Esophagus muscularis mucosa (tissue), 4 donors: ENCODE results near the gene MED13L. TPM values are rescaled to one million over a fixed set of nuclear protein-coding genes. Genes with fewer than 3 reads are reported as not detected.

Experiments
- DNase-seq: peaks from one replicate; pipeline ENCODE4 v3.0.0-alpha.2; 2017; ENCODE audit errors: extremely low spot score
- H3K27ac ChIP-seq, 4 donors: fragments of 200-600 bp; sonication (generic); replicated peaks in 1 of 4; 1 replicate in 3 of 4; 2 replicates in 1 of 4; pipeline ENCODE4 v1.5.1; 2016 to 2019; ENCODE audit warnings: mild to moderate bottlenecking in 1 of 4
- H3K27me3 ChIP-seq, 4 donors: fragments of 200-600 bp; sonication (generic); one replicate each; pipeline versions ENCODE4 v1.5.1 to v1.6.0; 2016 to 2019
- H3K36me3 ChIP-seq, 4 donors: fragments of 200-600 bp; sonication (generic); one replicate each; pipeline ENCODE4 v1.5.1; 2016 to 2019
- H3K4me1 ChIP-seq, 4 donors: fragments of 200-600 bp; sonication (generic); one replicate each; pipeline ENCODE4 v1.5.1; 2016 to 2019
- H3K4me3 ChIP-seq, 4 donors: fragments of 200-600 bp; sonication (generic); 1 replicate in 2 of 4; 2 replicates in 2 of 4; pipeline ENCODE4 v1.5.1; 2016 to 2019; ENCODE audit warnings: mild to moderate bottlenecking in 4 of 4, moderate library complexity in 1 of 4
- H3K9me3 ChIP-seq, 4 donors: fragments of 200-600 bp; sonication (generic); 1 replicate in 3 of 4; 2 replicates in 1 of 4; pipeline ENCODE4 v1.5.1; 2016 to 2019
- EP300 ChIP-seq: sonication (generic); formaldehyde crosslinking; IDR thresholded peaks from one replicate; pipeline ENCODE4 v1.6.1; 2017; ENCODE audit warnings: antibody characterized with exemption
- POLR2A ChIP-seq: fragments of 450-650 bp; IDR thresholded peaks from one replicate; pipeline ENCODE4 v1.6.1; 2017; ENCODE audit warnings: antibody characterized with exemption, moderate library complexity, mild to moderate bottlenecking, low read depth
- POLR2AphosphoS5 ChIP-seq, 2 donors: sonication (generic); formaldehyde crosslinking; IDR thresholded peaks; one replicate each; pipeline ENCODE4 v1.6.1; 2017; ENCODE audit warnings: antibody characterized with exemption in 2 of 2
- WGBS: methylation state at CpG from one replicate; pipeline ENCODE4 v1.1.5; 2018; 5-methylcytosine and 5-hydroxymethylcytosine counted together
- intact Hi-C: fragments of 100-400 bp; cut with DNase I; formaldehyde crosslinking; loops from one replicate; pipeline ENCODE4 v1.15.1; 2023
- total RNA-seq, 4 donors: library from RNA; depleted of rRNA; stranded (reverse); fragments of >200 nt; gene quantifications; one replicate each; pipeline versions ENCODE4 v1.1.0 to v1.2.1, GENCODE V29; 2016
- TF ChIP-seq, protein P1 (sequence below), 3 experiments: fragments of 200-600 bp in 2 of 3; fragments of 450-650 bp in 1 of 3; sonication (generic) in 2 of 3; IDR thresholded peaks; one replicate each; pipeline ENCODE4 v1.5.1; 2017 to 2019; ENCODE audit warnings: antibody characterized with exemption in 3 of 3, mild to moderate bottlenecking in 2 of 3, moderate library complexity in 1 of 3

The MED13L gene
- total RNA-seq, 4 donors from 2014 or later: 141 to 350 (median 175) TPM

DNA sequence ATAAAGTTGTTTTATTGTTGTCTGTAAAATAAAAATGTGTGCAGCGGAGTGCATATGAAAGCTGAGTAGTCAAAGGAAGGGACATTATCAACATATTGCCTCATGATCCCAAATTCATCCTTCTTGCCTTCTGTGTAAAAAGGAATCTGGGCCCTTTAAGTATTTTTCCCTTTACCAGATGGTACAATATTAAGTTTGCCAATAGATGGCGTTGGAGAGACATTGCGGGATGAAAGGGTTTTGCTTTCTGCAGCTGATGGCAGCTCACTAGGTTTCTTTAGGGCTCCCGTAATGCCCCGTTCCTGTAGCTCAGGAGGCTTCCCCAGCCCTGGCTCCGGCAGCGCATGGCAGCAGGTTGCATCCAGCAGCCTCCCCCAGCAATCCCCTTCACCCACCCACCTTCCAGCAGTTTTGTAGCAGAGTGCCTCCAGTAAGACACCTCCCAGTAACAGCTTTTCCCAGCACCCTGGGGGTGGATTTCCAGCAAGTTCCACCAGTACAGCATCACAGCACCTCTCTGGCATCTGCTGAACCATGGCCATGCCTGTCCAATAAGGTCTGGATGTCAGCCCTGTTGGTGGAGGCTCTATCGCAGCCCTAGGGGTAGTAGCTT lies 354.4 kb downstream of the MED13L start:
- Histone ChIP-seq H3K36me3 (no peaks in the 10 kb centered on the region), H3K27me3 (peaks cover 0 to 53% (median 4%) of the 10 kb centered on the region in 4 donors), H3K27ac (no peak overlapping the region), H3K4me1 (no peaks in the 10 kb centered on the region), H3K9me3 (peaks cover 0 to 16% (median 12%) of the 10 kb centered on the region in 4 donors), H3K4me3 (no peak overlapping the region)
- intact Hi-C loops: no loop called here
- 81% methylated on average over 8 of the region's 8 CpGs for WGBS
- no peak for TF ChIP-seq EP300
- TF ChIP-seq, protein P1, sequence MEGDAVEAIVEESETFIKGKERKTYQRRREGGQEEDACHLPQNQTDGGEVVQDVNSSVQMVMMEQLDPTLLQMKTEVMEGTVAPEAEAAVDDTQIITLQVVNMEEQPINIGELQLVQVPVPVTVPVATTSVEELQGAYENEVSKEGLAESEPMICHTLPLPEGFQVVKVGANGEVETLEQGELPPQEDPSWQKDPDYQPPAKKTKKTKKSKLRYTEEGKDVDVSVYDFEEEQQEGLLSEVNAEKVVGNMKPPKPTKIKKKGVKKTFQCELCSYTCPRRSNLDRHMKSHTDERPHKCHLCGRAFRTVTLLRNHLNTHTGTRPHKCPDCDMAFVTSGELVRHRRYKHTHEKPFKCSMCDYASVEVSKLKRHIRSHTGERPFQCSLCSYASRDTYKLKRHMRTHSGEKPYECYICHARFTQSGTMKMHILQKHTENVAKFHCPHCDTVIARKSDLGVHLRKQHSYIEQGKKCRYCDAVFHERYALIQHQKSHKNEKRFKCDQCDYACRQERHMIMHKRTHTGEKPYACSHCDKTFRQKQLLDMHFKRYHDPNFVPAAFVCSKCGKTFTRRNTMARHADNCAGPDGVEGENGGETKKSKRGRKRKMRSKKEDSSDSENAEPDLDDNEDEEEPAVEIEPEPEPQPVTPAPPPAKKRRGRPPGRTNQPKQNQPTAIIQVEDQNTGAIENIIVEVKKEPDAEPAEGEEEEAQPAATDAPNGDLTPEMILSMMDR (IDR thresholded peaks at IDR 0.05): no peak
- TF ChIP-seq POLR2AphosphoS5 (IDR thresholded peaks at IDR 0.05): no peak
- no peak for TF ChIP-seq POLR2A
- DNase-seq: no peak

DNA sequence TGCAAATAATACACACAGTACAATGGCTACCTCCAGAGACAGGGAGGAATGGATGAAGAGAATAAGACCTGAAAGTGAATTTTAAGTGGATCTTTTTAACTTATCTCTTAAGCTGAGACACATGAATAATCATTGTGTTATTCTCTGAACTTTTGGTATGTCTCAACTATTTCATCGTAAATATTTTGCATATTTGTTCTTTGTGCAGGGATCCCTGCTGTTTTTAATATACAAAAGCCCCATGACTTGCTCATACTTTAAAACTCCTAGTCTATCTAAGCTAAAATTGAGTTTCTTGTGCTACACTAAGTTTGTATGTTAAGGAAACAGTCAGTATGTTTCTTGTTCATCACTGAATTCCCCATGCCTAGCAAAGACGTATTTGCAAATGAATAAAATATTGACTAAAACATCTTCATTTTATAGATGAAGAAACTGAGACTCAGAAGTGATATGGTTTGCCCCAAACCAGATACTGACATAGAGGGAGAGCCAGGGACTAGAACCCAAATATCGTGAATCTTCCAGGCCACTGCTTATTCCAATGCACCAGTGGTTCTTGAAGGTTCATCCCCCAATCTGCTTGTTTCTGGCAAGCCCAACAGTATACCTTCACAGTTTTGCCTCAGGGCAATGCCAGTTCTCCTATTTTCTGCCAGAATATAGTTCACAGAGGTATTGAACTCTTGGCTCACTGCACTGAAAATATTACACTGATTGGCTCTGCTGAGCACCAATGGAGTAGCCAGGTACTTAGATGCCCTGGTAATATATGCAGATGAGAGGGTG lies 356.9 kb downstream of the MED13L start:
- H3K27me3 ChIP-seq: peaks cover 0 to 70% (median 15%) of the 10 kb centered on the region in 4 donors
- DNase-seq: no peak
- H3K9me3 ChIP-seq: peaks cover 0 to 16% (median 12%) of the 10 kb centered on the region in 4 donors
- H3K36me3 ChIP-seq: no peaks in the 10 kb centered on the region
- 82% methylated on average over 3 of the region's 3 CpGs for WGBS
- H3K27ac ChIP-seq: no peak overlapping the region
- H3K4me1 ChIP-seq: peaks cover 3 to 6% (median 5%) of the 10 kb centered on the region in 4 donors
- TF ChIP-seq POLR2A: no peak
- TF ChIP-seq POLR2AphosphoS5 (IDR thresholded peaks at IDR 0.05): no peak
- TF ChIP-seq, protein P1 (IDR thresholded peaks at IDR 0.05): no peak
- no peak for TF ChIP-seq EP300
- no peak overlapping the region for H3K4me3 ChIP-seq
- intact Hi-C loops: no loop called here

DNA sequence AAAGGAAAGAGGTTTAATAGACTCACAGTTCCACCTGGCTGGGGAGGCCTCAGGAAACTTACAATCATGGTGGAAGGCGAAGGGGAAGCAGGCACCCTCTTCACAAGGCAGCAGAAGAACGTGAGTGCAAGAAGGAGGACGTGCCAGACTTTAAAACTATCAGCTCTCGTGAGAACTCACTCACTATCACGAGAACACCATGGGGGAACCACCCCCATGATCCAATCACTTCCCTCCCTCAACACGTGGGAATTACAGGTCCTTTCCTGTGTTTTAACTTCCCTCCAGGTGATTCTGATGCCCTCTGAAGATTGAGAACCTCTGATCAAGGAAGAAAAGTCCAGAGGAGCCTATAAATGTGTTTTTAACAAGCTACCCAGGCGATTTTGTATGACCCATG lies 358.7 kb downstream of the MED13L start:
- H3K27me3 ChIP-seq: peaks cover 0 to 86% (median 15%) of the 10 kb centered on the region in 4 donors
- H3K27ac ChIP-seq: no peak overlapping the region
- H3K4me3 ChIP-seq: no peak overlapping the region
- TF ChIP-seq POLR2AphosphoS5 (IDR thresholded peaks at IDR 0.05): no peak
- TF ChIP-seq, protein P1 (IDR thresholded peaks at IDR 0.05): no peak
- TF ChIP-seq POLR2A: no peak
- no peak for TF ChIP-seq EP300
- H3K36me3 ChIP-seq: no peaks in the 10 kb centered on the region
- WGBS: 49% methylated on average over 7 of the region's 7 CpGs
- peaks cover 0 to 15% (median 11%) of the 10 kb centered on the region in 4 donors for H3K9me3 ChIP-seq
- intact Hi-C loops: loop anchor here (10.0 kb wide), 2 partner anchors 164 to 1934 kb away; no protein-coding TSS in a partner anchor
- H3K4me1 ChIP-seq: peaks cover 3 to 6% (median 5%) of the 10 kb centered on the region in 4 donors
- no peak for DNase-seq

DNA sequence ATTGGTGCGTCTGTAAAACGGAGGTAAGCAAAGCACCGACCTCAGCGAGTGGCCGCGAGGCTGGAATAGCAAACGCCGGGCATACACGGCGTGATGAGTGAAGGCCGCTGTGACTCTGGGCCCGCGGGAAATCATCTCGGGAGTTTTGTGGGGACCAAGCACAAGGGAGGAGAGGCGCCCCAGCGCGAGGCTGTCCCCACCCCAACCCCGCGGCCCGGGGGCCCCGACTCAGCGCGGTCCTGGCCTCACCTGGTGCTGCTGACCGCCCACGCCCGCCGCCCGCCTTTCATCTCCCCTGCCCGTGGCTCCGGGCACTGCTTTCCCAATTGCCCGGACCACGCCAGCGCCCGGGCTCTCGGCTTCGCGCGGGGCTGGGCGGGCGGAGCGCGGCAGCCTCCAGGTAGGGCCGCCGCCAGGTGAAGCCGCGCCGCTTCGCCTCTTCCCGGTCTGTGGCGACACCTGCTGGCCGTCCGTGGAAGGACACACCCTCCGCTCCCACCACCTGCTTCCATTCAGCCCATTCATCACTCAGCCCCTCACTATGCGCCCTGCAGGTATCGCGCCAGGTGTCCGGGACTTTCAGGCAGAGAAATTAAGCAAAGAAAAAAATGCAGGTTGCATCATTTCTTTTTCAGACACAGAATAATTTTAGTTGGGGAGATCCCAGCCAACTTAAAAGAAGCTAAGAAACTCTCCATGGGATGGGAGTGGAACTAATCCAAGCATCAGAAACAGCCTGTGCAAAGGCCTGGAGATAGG lies 360.4 kb downstream of the MED13L start:
- Histone ChIP-seq H3K4me1 (peaks cover 3 to 6% (median 5%) of the 10 kb centered on the region in 4 donors), H3K36me3 (no peaks in the 10 kb centered on the region), H3K27me3 (peaks cover 0 to 90% (median 15%) of the 10 kb centered on the region in 4 donors), H3K9me3 (peaks cover 0 to 6% (median 0%) of the 10 kb centered on the region in 4 donors), H3K27ac (no peak overlapping the region), H3K4me3 (peak overlapping the region in 1 of 4 donors; percentile 36)
- TF ChIP-seq, protein P1 (IDR thresholded peaks at IDR 0.05): peak; percentile 88 to 98 (median 93)
- TF ChIP-seq POLR2AphosphoS5 (IDR thresholded peaks at IDR 0.05) (no peak), EP300 (no peak), POLR2A (no peak)
- WGBS: 11% methylated on average over 29 of the region's 57 CpGs
- intact Hi-C loops: loop anchor here (2.0 to 10.0 kb wide), 3 partner anchors 162 to 1932 kb away; no protein-coding TSS in a partner anchor
- DNase-seq: no peak
